Activated CD4-positive, alpha-beta T cell treated with anti-CD3 and anti-CD28 coated beads, Interleukin-2, Interleukin-4, amounts not matched to agents 100 ng/mL and 50 ng/mL, durations not matched to agents 16 hours and 8 hours (primary cell): Measurements from ENCODE around the gene PRELID1.
"Not testable (repeated sequence)": the region's sequence is repeated elsewhere in the genome, so short reads cannot be mapped to it uniquely, and the experiment has no call there.

Experiments
- DNase-seq: peaks from one replicate; pipeline ENCODE4 v3.0.0-alpha.2; 2020; ENCODE audit warnings: low spot score

Gene PRELID1

GRCh38 chr5:177336603-177337494 lies 33.2 kb downstream of the PRELID1 start:
- no peak for DNase-seq

GRCh38 chr5:177338251-177339106 lies 34.9 kb downstream of the PRELID1 start:
- DNase-seq = no peak

- no peak for DNase-seq
These were observed 35.6 kb downstream of the PRELID1 start for GRCh38 chr5:177339107-177339638.

- DNase-seq = not testable (repeated sequence)
These were observed 39.4 kb downstream of the PRELID1 start for GRCh38 chr5:177343000-177343399.

GRCh38 chr5:177343777-177344176 lies 40.2 kb downstream of the PRELID1 start:
- no peak for DNase-seq

- DNase-seq = no peak
These were observed 41.3 kb downstream of the PRELID1 start for GRCh38 chr5:177344891-177345290.

GRCh38 chr5:177346820-177347219 lies 43.2 kb downstream of the PRELID1 start:
- no peak for DNase-seq

- no peak for DNase-seq
These were observed 44.1 kb downstream of the PRELID1 start for GRCh38 chr5:177347699-177348098.

- DNase-seq = no peak
These were observed 45.7 kb downstream of the PRELID1 start for GRCh38 chr5:177349362-177349647.

- DNase-seq = no peak
These were observed 46.2 kb downstream of the PRELID1 start for GRCh38 chr5:177349762-177350161.

GRCh38 chr5:177350776-177351391 lies 47.3 kb downstream of the PRELID1 start:
- DNase-seq = no peak

GRCh38 chr5:177351392-177352329 lies 48.1 kb downstream of the PRELID1 start, which contains the start of gene LMAN2:
TSS of gene LMAN2 (minus strand) at chr5:177351668. CDS start at chr5:177351647, 21 bp downstream.
- DNase-seq = peak; percentile 96

- DNase-seq = no peak
These were observed 49.5 kb downstream of the PRELID1 start for GRCh38 chr5:177353093-177353492.

GRCh38 chr5:177354256-177354655 lies 50.7 kb downstream of the PRELID1 start:
- no peak for DNase-seq

GRCh38 chr5:177354711-177355110 lies 51.1 kb downstream of the PRELID1 start:
- no peak for DNase-seq

- DNase-seq = no peak
These were observed 51.7 kb downstream of the PRELID1 start for GRCh38 chr5:177355162-177355867.

- DNase-seq = no peak
These were observed 52.2 kb downstream of the PRELID1 start for GRCh38 chr5:177355868-177356168.
